Panc1 (cell line): ENCODE measurements around the gene PRKCB.

Source experiments
- TF ChIP-seq, protein P1 (sequence below), 2 experiments: IDR thresholded peaks; 2 replicates each; pipeline ENCODE4 v1.6.1; 2011 to 2012; ENCODE audit warnings: low read depth in 2 of 2, control low read depth in 1 of 2, low read length in 1 of 2, mild to moderate bottlenecking in 1 of 2, moderate library complexity in 1 of 2; ENCODE audit not compliant: insufficient read depth in 1 of 2
- TF ChIP-seq, protein P2 (sequence below): fragments of 450-650 bp; IDR thresholded peaks from 2 replicates; pipeline ENCODE4 v1.5.1; 2017; ENCODE audit warnings: mild to moderate bottlenecking

DNA sequence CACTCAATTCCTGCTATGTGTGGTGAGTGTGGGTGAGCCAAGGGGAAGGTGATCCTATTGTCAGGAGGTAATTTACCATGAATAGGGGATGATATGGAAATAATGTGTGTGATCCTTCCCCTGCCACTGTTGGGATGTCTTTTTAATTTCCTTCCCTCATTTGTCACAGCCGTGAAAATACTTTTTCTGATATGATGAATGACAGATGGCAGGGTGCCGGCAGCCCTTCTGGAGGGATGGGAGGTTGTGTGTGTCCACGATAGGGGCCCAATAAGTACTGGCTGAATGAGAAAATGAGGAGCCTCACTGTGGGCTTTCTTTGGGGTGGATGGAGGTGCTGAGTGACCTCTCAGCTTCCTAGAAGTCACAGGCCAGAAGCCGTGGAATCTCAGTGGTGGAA, 109.5 kb downstream of the PRKCB start:
- TF ChIP-seq, protein P1, sequence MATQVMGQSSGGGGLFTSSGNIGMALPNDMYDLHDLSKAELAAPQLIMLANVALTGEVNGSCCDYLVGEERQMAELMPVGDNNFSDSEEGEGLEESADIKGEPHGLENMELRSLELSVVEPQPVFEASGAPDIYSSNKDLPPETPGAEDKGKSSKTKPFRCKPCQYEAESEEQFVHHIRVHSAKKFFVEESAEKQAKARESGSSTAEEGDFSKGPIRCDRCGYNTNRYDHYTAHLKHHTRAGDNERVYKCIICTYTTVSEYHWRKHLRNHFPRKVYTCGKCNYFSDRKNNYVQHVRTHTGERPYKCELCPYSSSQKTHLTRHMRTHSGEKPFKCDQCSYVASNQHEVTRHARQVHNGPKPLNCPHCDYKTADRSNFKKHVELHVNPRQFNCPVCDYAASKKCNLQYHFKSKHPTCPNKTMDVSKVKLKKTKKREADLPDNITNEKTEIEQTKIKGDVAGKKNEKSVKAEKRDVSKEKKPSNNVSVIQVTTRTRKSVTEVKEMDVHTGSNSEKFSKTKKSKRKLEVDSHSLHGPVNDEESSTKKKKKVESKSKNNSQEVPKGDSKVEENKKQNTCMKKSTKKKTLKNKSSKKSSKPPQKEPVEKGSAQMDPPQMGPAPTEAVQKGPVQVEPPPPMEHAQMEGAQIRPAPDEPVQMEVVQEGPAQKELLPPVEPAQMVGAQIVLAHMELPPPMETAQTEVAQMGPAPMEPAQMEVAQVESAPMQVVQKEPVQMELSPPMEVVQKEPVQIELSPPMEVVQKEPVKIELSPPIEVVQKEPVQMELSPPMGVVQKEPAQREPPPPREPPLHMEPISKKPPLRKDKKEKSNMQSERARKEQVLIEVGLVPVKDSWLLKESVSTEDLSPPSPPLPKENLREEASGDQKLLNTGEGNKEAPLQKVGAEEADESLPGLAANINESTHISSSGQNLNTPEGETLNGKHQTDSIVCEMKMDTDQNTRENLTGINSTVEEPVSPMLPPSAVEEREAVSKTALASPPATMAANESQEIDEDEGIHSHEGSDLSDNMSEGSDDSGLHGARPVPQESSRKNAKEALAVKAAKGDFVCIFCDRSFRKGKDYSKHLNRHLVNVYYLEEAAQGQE (IDR thresholded peaks at IDR 0.05; ENCODE audit: insufficient read depth in 1 of 2, low read depth in 2 of 2, low read length in 1 of 2): no peak
- TF ChIP-seq, protein P2, sequence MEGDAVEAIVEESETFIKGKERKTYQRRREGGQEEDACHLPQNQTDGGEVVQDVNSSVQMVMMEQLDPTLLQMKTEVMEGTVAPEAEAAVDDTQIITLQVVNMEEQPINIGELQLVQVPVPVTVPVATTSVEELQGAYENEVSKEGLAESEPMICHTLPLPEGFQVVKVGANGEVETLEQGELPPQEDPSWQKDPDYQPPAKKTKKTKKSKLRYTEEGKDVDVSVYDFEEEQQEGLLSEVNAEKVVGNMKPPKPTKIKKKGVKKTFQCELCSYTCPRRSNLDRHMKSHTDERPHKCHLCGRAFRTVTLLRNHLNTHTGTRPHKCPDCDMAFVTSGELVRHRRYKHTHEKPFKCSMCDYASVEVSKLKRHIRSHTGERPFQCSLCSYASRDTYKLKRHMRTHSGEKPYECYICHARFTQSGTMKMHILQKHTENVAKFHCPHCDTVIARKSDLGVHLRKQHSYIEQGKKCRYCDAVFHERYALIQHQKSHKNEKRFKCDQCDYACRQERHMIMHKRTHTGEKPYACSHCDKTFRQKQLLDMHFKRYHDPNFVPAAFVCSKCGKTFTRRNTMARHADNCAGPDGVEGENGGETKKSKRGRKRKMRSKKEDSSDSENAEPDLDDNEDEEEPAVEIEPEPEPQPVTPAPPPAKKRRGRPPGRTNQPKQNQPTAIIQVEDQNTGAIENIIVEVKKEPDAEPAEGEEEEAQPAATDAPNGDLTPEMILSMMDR: no peak
